Motor neuron (in vitro differentiated cells): Measurements from ENCODE around the gene ATXN1. TPM values are rescaled to one million over a fixed set of nuclear protein-coding genes. Genes with fewer than 3 reads are reported as not detected.

Experiments
- ATAC-seq, 8 experiments: fragments of 200-7000 bp; cut with Tn5 transposase; replicated peaks in 6 of 8; 2 replicates each; pipeline ENCODE4 v1.8.0; 2021; ENCODE audit warnings: mild to moderate bottlenecking in 8 of 8, moderate library complexity in 8 of 8
- H3K27ac ChIP-seq, 2 donors: fragments of 250-450 bp; sonication (Bioruptor Pico); 2 replicates each; pipeline ENCODE4 v1.9.0; 2021; ENCODE audit warnings: antibody characterized with exemption in 2 of 2, mild to moderate bottlenecking in 2 of 2, moderate library complexity in 1 of 2
- H3K4me1 ChIP-seq, 2 donors: fragments of 250-450 bp; sonication (Bioruptor Pico); replicated peaks in 1 of 2; 2 replicates each; pipeline ENCODE4 v1.6.1; 2021; ENCODE audit warnings: antibody characterized with exemption in 2 of 2, mild to moderate bottlenecking in 2 of 2, moderate library complexity in 1 of 2
- H3K4me3 ChIP-seq, 5 donors: fragments of 250-450 bp; sonication (Bioruptor Pico); 2 replicates each; pipeline ENCODE4 v1.9.0; 2021; ENCODE audit warnings: antibody characterized with exemption in 5 of 5, mild to moderate bottlenecking in 5 of 5, moderate library complexity in 4 of 5
- WGBS, 10 experiments: fragments of 450-650 bp; shearing (Covaris generic); methylation state at CpG; one replicate each; pipeline ENCODE4 v1.0.0; 2022; 5-methylcytosine and 5-hydroxymethylcytosine counted together
- in situ Hi-C, 9 experiments: fragments of 400-800 bp; cut with MboI; loops; one replicate each; pipeline ENCODE4 v1.15.0; 2021; ENCODE audit warnings: low sequenced_read_pairs in 9 of 9, low pct_unique_long_range_greater_than_20kb in 2 of 9; ENCODE audit not compliant: unreplicated experiment in 9 of 9
- total RNA-seq, 8 experiments: library from RNA; unstranded; fragments of 300-600 nt; gene quantifications; 2 replicates each; pipeline versions ENCODE4 v1.2.3 to v1.2.4, GENCODE V29; 2022

ATXN1 gene
- total RNA-seq, 8 experiments from 2014 or later, result 8.9 to 64.9 (median 18.3) TPM

GRCh38 chr6:16595514-16596120, 165.6 kb downstream of the ATXN1 start:
- H3K4me1 ChIP-seq, result peaks cover 6 to 10% of the 10 kb centered on the region in 2 donors
- no peak for ATAC-seq
- H3K4me3 ChIP-seq, result no peak overlapping the region
- 57 to 90% (median 79%) methylated on average over 1 to 8 of the region's 8 CpGs for WGBS, 10 experiments
- in situ Hi-C loops, result no loop called here
- no peak overlapping the region for H3K27ac ChIP-seq

DNA sequence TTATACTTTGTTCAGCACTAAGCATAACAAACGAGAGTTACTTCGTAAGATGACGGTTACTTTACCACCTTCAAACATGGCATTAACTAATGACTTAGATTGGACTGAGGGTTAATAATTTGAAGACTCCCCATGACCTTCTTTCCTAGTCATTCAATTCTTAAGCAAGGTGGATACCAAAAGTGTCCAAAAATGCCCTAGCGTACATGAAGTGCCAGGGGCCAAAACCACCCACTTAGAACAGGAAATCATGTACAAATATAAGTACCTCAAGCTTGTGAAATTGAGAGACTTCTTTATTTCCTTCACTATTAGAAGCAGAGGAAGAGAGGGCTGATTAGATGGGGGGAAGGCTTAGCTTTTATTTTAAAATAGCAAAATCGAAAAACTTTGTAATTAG, 166.4 kb downstream of the ATXN1 start:
- no peak for ATAC-seq
- peaks cover 6 to 10% of the 10 kb centered on the region in 2 donors for H3K4me1 ChIP-seq
- H3K27ac ChIP-seq, result no peak overlapping the region
- in situ Hi-C loops, result no loop called here
- 76 to 98% (median 89%) methylated on average over 2 to 5 of the region's 5 CpGs; no CpG with 5 or more reads in 1 of the 10 experiments for WGBS, 10 experiments
- no peak overlapping the region for H3K4me3 ChIP-seq

- no peak overlapping the region for H3K4me3 ChIP-seq
- ATAC-seq, result no peak
- peak overlapping the region in 1 of 2 donors; percentile 41 for H3K27ac ChIP-seq
- in situ Hi-C loops, result no loop called here
- peaks cover 3 to 10% of the 10 kb centered on the region in 2 donors for H3K4me1 ChIP-seq
- 88 to 100% (median 93%) methylated on average over 1 to 9 of the region's 12 CpGs; no CpG with 5 or more reads in 2 of the 10 experiments for WGBS, 10 experiments
Measured at GRCh38 chr6:16592223-16592911, 168.9 kb downstream of the ATXN1 start.

GRCh38 chr6:16591396-16592222, 169.7 kb downstream of the ATXN1 start:
- 44 to 87% (median 70%) methylated on average over 3 to 10 of the region's 11 CpGs for WGBS, 10 experiments
- Histone ChIP-seq H3K4me1 (peaks cover 3 to 10% of the 10 kb centered on the region in 2 donors), H3K4me3 (no peak overlapping the region), H3K27ac (no peak overlapping the region)
- ATAC-seq, result peak in 3 of 8 experiments; percentile 35 to 64 (median 62)
- in situ Hi-C loops, result no loop called here

- in situ Hi-C loops, result no loop called here
- peaks cover 0 to 3% of the 10 kb centered on the region in 2 donors for H3K4me1 ChIP-seq
- WGBS, 10 experiments, result 60 to 100% (median 83%) methylated on average over 1 to 6 of the region's 6 CpGs; no CpG with 5 or more reads in 3 of the 10 experiments
- no peak overlapping the region for H3K27ac ChIP-seq
- no peak for ATAC-seq
- H3K4me3 ChIP-seq, result no peak overlapping the region
Measured at GRCh38 chr6:16585805-16586204, 175.5 kb downstream of the ATXN1 start.

GRCh38 chr6:16583144-16583762, 178.0 kb downstream of the ATXN1 start:
- no peak for ATAC-seq
- H3K27ac ChIP-seq, result no peak overlapping the region
- WGBS, 10 experiments, result 72 to 100% (median 91%) methylated on average over 3 to 10 of the region's 12 CpGs; no CpG with 5 or more reads in 2 of the 10 experiments
- no peak overlapping the region for H3K4me3 ChIP-seq
- peaks cover 0 to 3% of the 10 kb centered on the region in 2 donors for H3K4me1 ChIP-seq
- in situ Hi-C loops, result no loop called here

DNA sequence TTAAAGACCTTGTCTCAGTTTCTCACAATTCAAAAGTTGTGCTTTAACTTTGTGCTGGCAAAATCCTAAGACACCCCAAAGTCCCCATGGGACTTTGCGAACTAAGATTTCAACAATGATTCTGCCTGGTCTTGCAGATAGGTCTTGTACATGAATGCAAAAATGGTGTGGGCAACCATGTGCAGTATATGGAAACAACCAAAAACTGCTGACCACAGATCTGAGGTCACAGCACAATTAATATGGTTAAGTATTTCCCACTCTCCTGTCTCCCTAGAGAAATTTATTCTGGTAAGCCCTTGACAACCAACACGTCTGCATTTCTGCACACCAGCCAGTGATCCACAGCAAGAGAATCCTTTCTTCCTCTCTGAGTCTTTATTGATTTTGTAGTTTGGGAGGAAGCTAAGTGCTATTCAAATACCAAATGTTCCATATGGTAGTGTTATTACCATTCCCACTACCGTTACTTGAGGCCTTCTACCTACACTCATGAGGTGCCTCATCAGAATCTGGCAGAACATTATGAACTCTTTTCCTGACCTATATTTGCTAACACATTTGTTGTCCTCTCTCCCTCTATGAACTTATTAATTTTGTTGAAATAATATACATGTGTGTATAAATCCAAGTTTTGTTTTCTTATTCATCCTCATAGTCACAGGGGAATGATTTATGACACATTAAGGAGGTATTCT, 178.7 kb downstream of the ATXN1 start:
- no peak overlapping the region for H3K27ac ChIP-seq
- ATAC-seq, result peak in 1 of 8 experiments; percentile 60
- H3K4me3 ChIP-seq, result no peak overlapping the region
- peaks cover 0 to 3% of the 10 kb centered on the region in 2 donors for H3K4me1 ChIP-seq
- WGBS, 10 experiments, result 40 to 100% (median 76%) methylated on average over 1 to 3 of the region's 3 CpGs; no CpG with 5 or more reads in 2 of the 10 experiments
- in situ Hi-C loops, result no loop called here

- ATAC-seq, result no peak
- Histone ChIP-seq H3K4me1 (peaks cover 6 to 19% of the 10 kb centered on the region in 2 donors), H3K4me3 (no peak overlapping the region), H3K27ac (no peak overlapping the region)
- WGBS, 10 experiments, result 70 to 100% (median 93%) methylated on average over 1 to 3 of the region's 3 CpGs; no CpG with 5 or more reads in 1 of the 10 experiments
- in situ Hi-C loops, result no loop called here
Measured at GRCh38 chr6:16578695-16579285, 182.5 kb downstream of the ATXN1 start.

DNA sequence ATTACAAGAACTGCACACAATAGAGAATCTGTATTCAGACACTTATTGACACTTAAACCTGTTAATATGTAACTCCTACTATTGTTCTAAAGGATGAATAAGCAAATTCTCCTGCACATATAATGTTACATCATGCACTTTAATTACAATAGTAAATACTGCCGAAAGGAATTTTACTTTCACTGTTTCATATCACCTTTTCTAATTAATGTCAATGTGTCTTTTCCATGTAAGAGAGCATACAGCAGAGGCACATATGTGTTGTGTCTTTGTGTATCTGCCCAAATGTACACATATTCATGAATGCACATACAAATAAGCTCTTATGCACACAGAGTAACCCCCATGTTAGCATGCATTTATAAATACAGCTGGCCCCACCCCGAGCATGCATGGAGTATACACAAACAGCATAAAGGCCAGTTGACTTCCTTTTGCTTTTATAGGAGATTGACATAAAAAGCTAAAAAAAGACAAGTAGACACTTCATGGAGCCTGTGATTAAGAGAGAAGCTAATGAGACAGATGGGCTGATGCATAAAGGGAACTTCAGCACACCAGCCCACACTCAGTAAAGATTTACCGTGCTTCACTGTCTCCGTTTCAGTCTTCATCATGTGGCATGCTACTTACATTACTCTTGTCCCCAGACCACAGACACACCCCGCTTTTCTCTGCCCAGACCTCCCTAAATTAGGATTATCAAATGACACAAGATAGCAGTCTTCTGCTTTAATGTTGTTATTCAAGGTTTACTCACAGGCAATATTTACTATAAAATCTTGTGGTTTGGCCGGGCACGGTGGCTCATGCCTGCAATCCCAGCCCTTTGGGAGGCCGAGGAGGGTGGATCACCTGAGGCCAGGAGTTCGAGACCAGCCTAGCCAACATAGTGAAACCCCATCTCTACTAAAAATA, 184.6 kb downstream of the ATXN1 start:
- Histone ChIP-seq H3K4me1 (peaks cover 6 to 16% of the 10 kb centered on the region in 2 donors), H3K4me3 (no peak overlapping the region), H3K27ac (no peak overlapping the region)
- peak; percentile 39 to 98 (median 52) for ATAC-seq
- in situ Hi-C loops, result no loop called here
- 0 to 100% (median 78%) methylated on average over 1 to 9 of the region's 9 CpGs for WGBS, 10 experiments

DNA sequence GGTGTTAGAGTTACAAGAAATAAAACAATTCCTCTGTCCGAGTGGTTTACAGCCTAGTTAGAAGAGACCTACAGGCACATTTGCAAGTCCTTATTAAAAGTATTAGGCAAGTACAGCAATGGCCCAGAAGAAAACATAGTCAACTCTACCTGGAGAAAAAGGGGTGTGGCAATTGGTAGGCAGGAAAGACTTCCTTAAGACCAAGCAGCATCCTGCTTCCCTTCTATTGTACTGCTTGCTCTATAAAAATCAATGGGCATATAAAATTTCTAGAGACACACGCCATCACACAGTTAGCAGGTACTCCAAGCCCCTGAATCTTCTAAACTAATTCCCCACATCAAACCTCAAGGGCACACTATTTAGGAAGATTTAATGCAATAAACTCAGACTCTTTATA, 185.6 kb downstream of the ATXN1 start:
- in situ Hi-C loops, result no loop called here
- H3K27ac ChIP-seq, result no peak overlapping the region
- peaks cover 6 to 16% of the 10 kb centered on the region in 2 donors for H3K4me1 ChIP-seq
- no peak for ATAC-seq
- no peak overlapping the region for H3K4me3 ChIP-seq
- 79 to 100% (median 100%) methylated on average over 1 to 2 of the region's 2 CpGs; no CpG with 5 or more reads in 3 of the 10 experiments for WGBS, 10 experiments

- no peak overlapping the region for H3K4me3 ChIP-seq
- 63 to 100% (median 90%) methylated on average over 1 to 2 of the region's 2 CpGs; no CpG with 5 or more reads in 1 of the 10 experiments for WGBS, 10 experiments
- H3K27ac ChIP-seq, result no peak overlapping the region
- peaks cover 6 to 20% of the 10 kb centered on the region in 2 donors for H3K4me1 ChIP-seq
- no peak for ATAC-seq
- in situ Hi-C loops, result no loop called here
Measured at GRCh38 chr6:16572943-16573342, 188.3 kb downstream of the ATXN1 start.
